Right lobe of liver (tissue), 6 donors: ENCODE results near the gene SLU7. TPM values are rescaled to one million over a fixed set of nuclear protein-coding genes. Genes with fewer than 3 reads are reported as not detected.
A peak's percentile ranks its signal among the peaks of the same experiment; 100 is the strongest.

Experiments used
- ATAC-seq, 4 donors: fragments of 200-7000 bp; cut with Tn5 transposase; one replicate each; pipeline ENCODE4 v1.9.1; 2020; ENCODE audit warnings: mild to moderate bottlenecking in 4 of 4, moderate library complexity in 4 of 4
- DNase-seq, 3 donors: peaks; one replicate each; pipeline ENCODE4 v3.0.0-alpha.2; 2020
- H3K27ac ChIP-seq, 3 donors: fragments of 200-600 bp; one replicate each; pipeline ENCODE4 v1.8.0; 2022
- H3K27me3 ChIP-seq, 2 donors: fragments of 200-600 bp; one replicate each; pipeline ENCODE4 v1.8.0; 2022
- H3K36me3 ChIP-seq, 4 donors: fragments of 200-600 bp; sonication (generic) in 1 of 4; one replicate each; pipeline versions ENCODE4 v1.5.1 to v1.8.0; 2017 to 2022; ENCODE audit warnings: control low read depth in 1 of 4
- H3K4me1 ChIP-seq, 4 donors: fragments of 200-600 bp; sonication (generic) in 1 of 4; one replicate each; pipeline versions ENCODE4 v1.5.1 to v1.8.0; 2017 to 2022; ENCODE audit warnings: control low read depth in 1 of 4
- H3K4me3 ChIP-seq, 3 donors: fragments of 200-600 bp; one replicate each; pipeline ENCODE4 v1.8.0; 2022
- H3K9me3 ChIP-seq, 4 donors: fragments of 200-600 bp; sonication (generic) in 1 of 4; one replicate each; pipeline versions ENCODE4 v1.5.1 to v1.8.0; 2017 to 2022; ENCODE audit warnings: control low read depth in 1 of 4
- POLR2A ChIP-seq: fragments of 450-650 bp; IDR thresholded peaks from one replicate; pipeline ENCODE4 v1.6.1; 2017; ENCODE audit warnings: antibody characterized with exemption, mild to moderate bottlenecking
- WGBS: methylation state at CpG from one replicate; pipeline ENCODE4 v1.1.6; 2018; ENCODE audit warnings: low coverage, low lambda C conversion rate; ENCODE audit not compliant: insufficient coverage; ENCODE audit errors: missing lambda C conversion rate; 5-methylcytosine and 5-hydroxymethylcytosine counted together
- intact Hi-C, 2 donors: fragments of 100-400 bp; cut with DNase I; formaldehyde crosslinking; loops; one replicate each; pipeline versions ENCODE4 v1.11.2 to v1.14.1; 2022
- total RNA-seq, 6 experiments: library from RNA; depleted of rRNA in 2 of 6; stranded (reverse); fragments of >200 nt in 2 of 6; fragmentation: NEBNext Ultra II Directional in 3 of 6; extraction: Animal tissue kit (Norgen Biotek cat#: 25700) in 3 of 6; gene quantifications; one replicate each; pipeline versions ENCODE4 v1.1.0 to v1.2.4, GENCODE V29; 2016 to 2023
- TF ChIP-seq, protein P1 (sequence below), 4 donors: fragments of 200-600 bp in 3 of 4; fragments of 450-650 bp in 1 of 4; IDR thresholded peaks; one replicate each; pipeline versions ENCODE4 v1.5.1 to v1.8.0; 2016 to 2022; ENCODE audit warnings: antibody characterized with exemption in 4 of 4, mild to moderate bottlenecking in 2 of 4
- donor health status: DM: no; HTN: yes; CAD: no.
- donor health status: DM: no; HTN: no; CAD: no.
- donor health status: DM: no; HTN: no; CAD: no.
- donor health status: DM: no; HTN: yes; CAD: no.
- donor health status: DM: no; HTN: yes; CAD: no.

The SLU7 gene
- total RNA-seq, 6 experiments from 2014 or later, result 11.6 to 19.4 (median 17.0) TPM

DNA sequence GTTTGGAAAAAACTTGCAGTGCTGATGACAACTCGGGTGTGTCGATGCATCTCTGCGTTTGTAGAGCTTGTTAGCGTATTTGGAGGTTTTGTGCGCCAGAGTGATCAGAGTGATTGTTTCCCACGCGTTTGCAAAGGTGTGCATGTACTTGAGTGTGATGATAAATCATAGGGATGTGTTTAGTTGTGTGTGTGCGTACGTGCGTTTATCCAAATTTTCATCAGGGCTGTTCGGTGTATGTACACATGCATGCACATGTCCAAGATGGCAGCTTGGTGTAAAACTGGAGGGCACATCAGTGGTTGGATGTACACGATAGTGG lies 48.2 kb downstream of the SLU7 start:
- ATAC-seq (no peak), DNase-seq (no peak)
- Histone ChIP-seq H3K4me1 (peaks cover 0 to 8% (median 0%) of the 10 kb centered on the region in 4 donors), H3K9me3 (no peaks in the 10 kb centered on the region), H3K4me3 (peak overlapping the region; percentile 38 to 50 (median 40)), H3K27ac (no peak overlapping the region), H3K27me3 (no peaks in the 10 kb centered on the region), H3K36me3 (no peaks in the 10 kb centered on the region)
- intact Hi-C loops, result no loop called here
- TF ChIP-seq, protein P1, sequence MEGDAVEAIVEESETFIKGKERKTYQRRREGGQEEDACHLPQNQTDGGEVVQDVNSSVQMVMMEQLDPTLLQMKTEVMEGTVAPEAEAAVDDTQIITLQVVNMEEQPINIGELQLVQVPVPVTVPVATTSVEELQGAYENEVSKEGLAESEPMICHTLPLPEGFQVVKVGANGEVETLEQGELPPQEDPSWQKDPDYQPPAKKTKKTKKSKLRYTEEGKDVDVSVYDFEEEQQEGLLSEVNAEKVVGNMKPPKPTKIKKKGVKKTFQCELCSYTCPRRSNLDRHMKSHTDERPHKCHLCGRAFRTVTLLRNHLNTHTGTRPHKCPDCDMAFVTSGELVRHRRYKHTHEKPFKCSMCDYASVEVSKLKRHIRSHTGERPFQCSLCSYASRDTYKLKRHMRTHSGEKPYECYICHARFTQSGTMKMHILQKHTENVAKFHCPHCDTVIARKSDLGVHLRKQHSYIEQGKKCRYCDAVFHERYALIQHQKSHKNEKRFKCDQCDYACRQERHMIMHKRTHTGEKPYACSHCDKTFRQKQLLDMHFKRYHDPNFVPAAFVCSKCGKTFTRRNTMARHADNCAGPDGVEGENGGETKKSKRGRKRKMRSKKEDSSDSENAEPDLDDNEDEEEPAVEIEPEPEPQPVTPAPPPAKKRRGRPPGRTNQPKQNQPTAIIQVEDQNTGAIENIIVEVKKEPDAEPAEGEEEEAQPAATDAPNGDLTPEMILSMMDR (IDR thresholded peaks at IDR 0.05), result no peak
- no peak for TF ChIP-seq POLR2A
- 53% methylated on average over 12 of the region's 12 CpGs for WGBS

DNA sequence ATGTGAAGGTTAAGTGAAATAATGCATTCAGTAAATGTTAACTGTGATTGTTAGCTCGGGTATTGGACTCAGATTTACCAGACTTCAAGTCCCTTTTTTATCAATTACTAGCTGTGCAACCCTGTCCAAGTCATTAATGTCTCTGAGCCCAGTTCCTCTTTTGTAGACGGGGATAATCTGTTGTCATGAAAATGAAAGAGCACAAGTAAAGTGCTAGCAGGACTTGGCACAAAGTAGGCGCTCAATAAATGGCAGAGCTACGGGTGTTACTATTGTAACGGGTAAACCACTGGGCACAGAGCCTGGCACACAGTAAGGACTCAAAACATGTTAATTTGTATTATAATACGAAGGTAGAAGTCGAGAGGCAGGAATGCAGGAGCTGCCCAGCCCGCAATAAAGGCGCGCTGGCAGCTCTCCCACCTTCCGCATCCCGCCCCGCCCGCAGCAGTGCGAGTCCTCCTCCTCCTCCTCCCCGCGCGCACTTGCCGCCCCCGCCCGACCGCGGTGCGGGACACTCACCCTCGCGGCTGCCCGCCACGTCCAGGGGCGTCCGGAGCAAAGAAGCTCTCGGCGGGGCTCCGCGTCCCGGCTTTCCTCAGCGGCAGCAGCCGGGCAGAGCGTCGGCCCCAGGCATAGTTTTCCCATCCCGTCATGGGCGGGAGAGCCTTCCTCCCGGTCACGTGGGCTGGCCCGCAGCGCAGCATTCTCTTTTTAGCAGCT lies 48.7 kb downstream of the SLU7 start, which contains the start of gene C1QTNF2:
TSS of gene C1QTNF2 (minus strand) at position 637 of the 723 bp plus-strand sequence. CDS start 15,615 bp downstream, outside the sequence.
- no peaks in the 10 kb centered on the region for H3K27me3 ChIP-seq
- intact Hi-C loops, result no loop called here
- ATAC-seq (peak; percentile 45 to 58 (median 47)), DNase-seq (no peak)
- TF ChIP-seq POLR2A, result no peak
- TF ChIP-seq, protein P1 (IDR thresholded peaks at IDR 0.05), result no peak
- no peak within 1 kb of the TSS for H3K27ac ChIP-seq
- H3K4me3 ChIP-seq, result peak within 1 kb of the TSS; percentile 38 to 50 (median 40)
- WGBS, result 2% methylated on average over 33 of the region's 45 CpGs
- H3K36me3 ChIP-seq, result no peaks in the 10 kb centered on the region
- peaks cover 0 to 8% (median 0%) of the 10 kb centered on the region in 4 donors for H3K4me1 ChIP-seq
- no peaks in the 10 kb centered on the region for H3K9me3 ChIP-seq

- DNase-seq (no peak), ATAC-seq (no peak)
- TF ChIP-seq, protein P1 (IDR thresholded peaks at IDR 0.05), result no peak
- TF ChIP-seq POLR2A, result no peak
- 89% methylated on average over 3 of the region's 3 CpGs for WGBS
- H3K4me3 ChIP-seq, result no peak overlapping the region
- peaks cover 0 to 8% (median 0%) of the 10 kb centered on the region in 4 donors for H3K4me1 ChIP-seq
- intact Hi-C loops, result no loop called here
- no peaks in the 10 kb centered on the region for H3K9me3 ChIP-seq
- H3K27ac ChIP-seq, result no peak overlapping the region
- no peaks in the 10 kb centered on the region for H3K36me3 ChIP-seq
- H3K27me3 ChIP-seq, result no peaks in the 10 kb centered on the region
Measured at GRCh38 chr5:160367885-160368284, 51.0 kb downstream of the SLU7 start.

GRCh38 chr5:160367261-160367660 lies 51.6 kb downstream of the SLU7 start:
- Histone ChIP-seq H3K4me1 (peaks cover 0 to 8% (median 0%) of the 10 kb centered on the region in 4 donors), H3K4me3 (no peak overlapping the region), H3K27me3 (no peaks in the 10 kb centered on the region), H3K27ac (no peak overlapping the region), H3K36me3 (no peaks in the 10 kb centered on the region), H3K9me3 (no peaks in the 10 kb centered on the region)
- no peak for DNase-seq
- 35% methylated on average over 2 of the region's 2 CpGs for WGBS
- no peak for ATAC-seq
- intact Hi-C loops, result no loop called here
- TF ChIP-seq, protein P1 (IDR thresholded peaks at IDR 0.05), result no peak
- no peak for TF ChIP-seq POLR2A
